Parathyroid adenoma (tissue), 2 donors: ENCODE measurements around the gene DBN1.
A peak's percentile ranks its signal among the peaks of the same experiment; 100 is the strongest.

ENCODE experiments used
- H2AFZ ChIP-seq: fragments of 300-600 bp; sonication (generic); one replicate; pipeline ENCODE4 v1.7.0; 2017; ENCODE audit warnings: antibody characterized with exemption, mild to moderate bottlenecking
- H3K27ac ChIP-seq: fragments of 300-600 bp; sonication (generic); one replicate; pipeline ENCODE4 v1.7.0; 2017
- H3K27me3 ChIP-seq: fragments of 300-600 bp; sonication (generic); one replicate; pipeline ENCODE4 v1.7.0; 2017; ENCODE audit warnings: low read length; ENCODE audit not compliant: control insufficient read depth, insufficient read depth
- H3K36me3 ChIP-seq: fragments of 300-600 bp; sonication (generic); one replicate; pipeline ENCODE4 v1.7.0; 2017; ENCODE audit warnings: low read length; ENCODE audit not compliant: control insufficient read depth, insufficient read depth
- H3K4me1 ChIP-seq: fragments of 300-600 bp; sonication (generic); one replicate; pipeline ENCODE4 v1.7.0; 2017; ENCODE audit warnings: control low read depth
- H3K4me2 ChIP-seq: fragments of 300-600 bp; sonication (generic); one replicate; pipeline ENCODE4 v1.7.0; 2017; ENCODE audit warnings: low read length
- H3K4me3 ChIP-seq: fragments of 300-600 bp; sonication (generic); one replicate; pipeline ENCODE4 v1.7.0; 2017; ENCODE audit warnings: low read depth, low read length
- H3K79me2 ChIP-seq: fragments of 300-600 bp; sonication (generic); one replicate; pipeline ENCODE4 v1.7.0; 2017; ENCODE audit warnings: control low read depth
- H3K9ac ChIP-seq: fragments of 300-600 bp; sonication (generic); one replicate; pipeline ENCODE4 v1.7.0; 2017; ENCODE audit warnings: mild to moderate bottlenecking
- H3K9me3 ChIP-seq: fragments of 300-600 bp; sonication (generic); one replicate; pipeline ENCODE4 v1.7.0; 2017; ENCODE audit warnings: low read length; ENCODE audit not compliant: control insufficient read depth
- CTCF ChIP-seq: fragments of 300-600 bp; sonication (generic); IDR thresholded peaks from one replicate; pipeline ENCODE4 v1.7.0; 2017; ENCODE audit warnings: antibody characterized with exemption, mild to moderate bottlenecking
- donor health status: primary hyperparathyroidism.

DBN1 gene

DNA sequence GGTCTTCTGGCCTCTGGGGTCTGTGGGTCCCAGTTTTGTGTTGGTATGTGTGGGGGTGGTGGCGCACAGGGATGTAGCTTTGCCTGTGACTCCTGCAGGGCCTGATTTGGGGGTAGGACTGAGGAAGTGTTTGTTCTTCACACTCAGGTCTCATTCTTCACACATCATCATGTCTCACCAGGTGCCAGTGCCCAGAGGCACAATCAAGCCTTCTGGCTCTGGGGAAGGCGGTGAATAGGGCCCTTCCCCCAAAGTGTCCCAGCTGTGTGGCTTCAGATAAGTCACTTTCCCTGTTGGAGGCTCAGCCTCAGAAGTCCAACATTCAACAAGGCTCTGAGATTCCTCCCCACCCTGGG, 5.1 kb downstream of the DBN1 start:
- Histone ChIP-seq H3K9ac (no peak overlapping the region), H3K36me3 (no peaks in the 10 kb centered on the region), H3K27me3 (no peaks in the 10 kb centered on the region), H3K4me3 (no peak overlapping the region), H3K4me2 (no peak overlapping the region), H3K4me1 (peaks cover 14% of the 10 kb centered on the region), H3K9me3 (no peaks in the 10 kb centered on the region), H2AFZ (no peak overlapping the region), H3K79me2 (peaks cover 24% of the 10 kb centered on the region), H3K27ac (no peak overlapping the region)
- TF ChIP-seq CTCF, result no peak

GRCh38 chr5:177467436-177467835, 6.0 kb downstream of the DBN1 start:
- Histone ChIP-seq H3K36me3 (no peaks in the 10 kb centered on the region), H3K4me1 (peaks cover 12% of the 10 kb centered on the region), H2AFZ (no peak overlapping the region), H3K9me3 (no peaks in the 10 kb centered on the region), H3K79me2 (peaks cover 20% of the 10 kb centered on the region), H3K4me3 (no peak overlapping the region), H3K4me2 (no peak overlapping the region), H3K9ac (no peak overlapping the region), H3K27me3 (no peaks in the 10 kb centered on the region), H3K27ac (no peak overlapping the region)
- no peak for TF ChIP-seq CTCF

DNA sequence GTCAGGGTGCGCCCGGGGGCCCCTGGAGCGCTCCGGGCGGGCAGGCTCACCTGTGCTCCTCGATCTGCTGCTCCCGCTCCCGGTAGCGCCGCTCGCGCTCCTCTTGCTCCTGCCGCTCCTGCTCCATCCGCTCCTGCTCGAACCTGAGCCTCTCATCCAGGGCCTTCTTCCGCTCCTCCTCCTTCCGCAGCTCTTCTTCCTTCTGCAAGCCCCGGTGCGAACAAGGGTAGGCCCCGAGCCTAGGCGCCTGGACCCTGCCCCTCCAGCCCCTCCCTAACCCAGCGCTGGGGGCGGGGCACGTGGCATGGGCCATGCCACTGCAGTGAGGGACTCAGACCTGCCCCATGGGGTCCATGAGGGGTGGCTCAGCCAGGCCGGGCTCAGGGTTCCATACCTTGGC, 6.6 kb downstream of the DBN1 start:
- Histone ChIP-seq H3K79me2 (peaks cover 15% of the 10 kb centered on the region), H3K4me1 (peaks cover 6% of the 10 kb centered on the region), H3K9me3 (no peaks in the 10 kb centered on the region), H3K27me3 (no peaks in the 10 kb centered on the region), H3K4me2 (no peak overlapping the region), H2AFZ (no peak overlapping the region), H3K27ac (no peak overlapping the region), H3K36me3 (no peaks in the 10 kb centered on the region), H3K4me3 (no peak overlapping the region), H3K9ac (no peak overlapping the region)
- no peak for TF ChIP-seq CTCF

- Histone ChIP-seq H3K36me3 (no peaks in the 10 kb centered on the region), H3K27me3 (no peaks in the 10 kb centered on the region), H3K4me3 (no peak overlapping the region), H3K9me3 (no peaks in the 10 kb centered on the region), H3K9ac (no peak overlapping the region), H3K79me2 (no peaks in the 10 kb centered on the region), H3K4me1 (no peaks in the 10 kb centered on the region), H3K4me2 (no peak overlapping the region), H3K27ac (no peak overlapping the region), H2AFZ (no peak overlapping the region)
- TF ChIP-seq CTCF, result no peak
These were observed 8.4 kb downstream of the DBN1 start for GRCh38 chr5:177465044-177465443.

DNA sequence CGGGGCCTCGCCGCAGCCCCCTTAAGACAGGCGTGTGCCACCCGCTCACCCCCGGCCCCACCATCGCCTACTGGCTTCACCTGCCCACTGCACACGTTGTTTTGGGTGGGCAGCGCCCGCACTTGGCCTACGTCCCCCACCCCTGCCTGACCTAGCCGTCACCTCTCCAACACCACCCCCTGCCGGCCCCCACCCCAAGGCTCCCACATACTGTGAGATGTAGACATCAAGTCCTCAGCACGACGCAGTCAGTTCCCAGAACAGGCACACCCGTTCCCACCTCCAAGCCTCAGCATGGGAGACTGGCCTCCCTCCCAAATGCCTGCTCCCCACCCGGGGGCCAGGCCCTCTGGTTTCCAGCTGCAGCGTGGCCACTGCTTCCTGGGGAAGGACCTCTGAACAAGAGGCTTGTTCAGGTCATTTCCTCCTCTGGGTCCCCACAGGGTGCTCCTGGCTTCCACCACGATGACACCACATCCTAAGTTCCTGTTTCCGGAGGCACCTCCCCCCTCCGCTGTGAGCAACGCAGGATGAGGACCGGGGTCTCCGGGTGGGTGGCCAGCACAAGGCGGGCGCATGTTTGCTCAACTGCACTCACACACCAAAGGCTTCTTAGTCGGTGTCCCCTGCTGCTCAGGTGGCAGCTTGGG, 11.3 kb downstream of the DBN1 start:
- H3K36me3 ChIP-seq, result no peaks in the 10 kb centered on the region
- H3K79me2 ChIP-seq, result no peaks in the 10 kb centered on the region
- H3K27ac ChIP-seq, result peak overlapping the region; percentile 42
- H3K9me3 ChIP-seq, result no peaks in the 10 kb centered on the region
- H3K9ac ChIP-seq, result no peak overlapping the region
- H3K4me3 ChIP-seq, result no peak overlapping the region
- H3K27me3 ChIP-seq, result no peaks in the 10 kb centered on the region
- no peaks in the 10 kb centered on the region for H3K4me1 ChIP-seq
- H2AFZ ChIP-seq, result no peak overlapping the region
- no peak overlapping the region for H3K4me2 ChIP-seq
- TF ChIP-seq CTCF, result no peak
